ENCODE measurements around the gene NRCAM.

- TF ChIP-seq ATF3 (CRISPR knock-in tag; conservative IDR thresholded peaks at IDR 0.05) (no peak), CTCF (IDR thresholded peaks at IDR 0.05) (no peak)
Observed at GRCh38 chr7:108328174-108328651, 128.0 kb downstream of the NRCAM start.
